ENCODE measurements around the gene ELOVL3. TPM values are rescaled to one million over a fixed set of nuclear protein-coding genes. Genes with fewer than 3 reads are reported as not detected.

The ELOVL3 gene
- total and polyA plus RNA-seq, 10 of the 15 experiments (the other 5 are each of a cell fraction or from before 2014, with no cell fraction given): 0.10 to 0.18 (median 0.11) TPM; not detected in 7

GRCh38 chr10:102237711-102238252 is 11.7 kb downstream of the ELOVL3 start:
- in situ Hi-C loops (cut with MboI): no loop called here
- Histone ChIP-seq H3K4me1 (ENCODE audit: control insufficient read depth, insufficient read depth, low read length) (no peaks in the 10 kb centered on the region; the same call in 1 of the 2 replicates), H4K20me1 (ENCODE audit: control insufficient read depth, insufficient read depth) (no peaks in the 10 kb centered on the region), H3K36me3 (ENCODE audit: control insufficient read depth in 2 of 2, insufficient read depth in 2 of 2, low read length in 1 of 2) (no peaks in the 10 kb centered on the region), H3K4me2 (ENCODE audit: control insufficient read depth, insufficient read depth) (no peak overlapping the region), H3K27me3 (replicated peaks in 1 of 2; ENCODE audit: control insufficient read depth in 2 of 2, insufficient read depth in 2 of 2, low read length in 1 of 2) (peaks cover 8 to 15% of the 10 kb centered on the region in 2 experiments), H3K9me3 (replicated peaks; ENCODE audit: control insufficient read depth, insufficient read depth, low read length) (no peaks in the 10 kb centered on the region), H3K79me2 (ENCODE audit: control insufficient read depth, insufficient read depth, low read length) (no peaks in the 10 kb centered on the region), H3K9ac (ENCODE audit: control insufficient read depth, insufficient read depth, low read length) (no peak overlapping the region), H3K27ac (ENCODE audit: control insufficient read depth, insufficient read depth) (no peak overlapping the region), H3K4me3 (no peak overlapping the region), H2AFZ (ENCODE audit: control insufficient read depth, low read depth, low read length) (no peak overlapping the region)
- ChIA-PET RAD21 (ENCODE audit: unreplicated experiment) (interaction anchor here (1.0 to 1.5 kb wide), 4 partner anchors 8 to 114 kb away, joined by 3 to 7 read pairs (median 3); no protein-coding TSS in a partner anchor), CTCF (interaction anchor here (0.6 to 15.4 kb wide), 6 partner anchors 8 to 1743 kb away, joined by 3 to 632 read pairs (median 4); no protein-coding TSS in a partner anchor), POLR2A (no interaction called here), SMC1A (ENCODE audit: uncharacterized antibody, unreplicated experiment) (interaction anchor here (1.0 to 1.7 kb wide), 2 partner anchors 68 to 113 kb away, joined by 3 read pairs; no protein-coding TSS in a partner anchor)
- TF ChIP-seq NR2F1 (conservative IDR thresholded peaks at IDR 0.05): no peak
- TF ChIP-seq SRF (IDR thresholded peaks at IDR 0.05; ENCODE audit: low read depth in 2 of 2, low read length in 2 of 2): no peak
- no peak for TF ChIP-seq ZSCAN29 (IDR thresholded peaks at IDR 0.05)
- TF ChIP-seq CEBPB (IDR thresholded peaks at IDR 0.05; ENCODE audit: borderline replicate concordance in 1 of 2, low read depth in 2 of 2, low read length in 2 of 2): no peak
- TF ChIP-seq MAX (IDR thresholded peaks at IDR 0.05; ENCODE audit: low read depth, low read length): no peak
- TF ChIP-seq MEF2A (IDR thresholded peaks at IDR 0.05; ENCODE audit: insufficient read depth, low read depth, low read length): no peak
- TF ChIP-seq RELA (IDR thresholded peaks at IDR 0.05; ENCODE audit: borderline replicate concordance, partially characterized antibody): no peak
- no peak for TF ChIP-seq RUNX3 (IDR thresholded peaks at IDR 0.05; ENCODE audit: low read length)
- TF ChIP-seq GATAD2B (conservative IDR thresholded peaks at IDR 0.05; ENCODE audit: low read depth): no peak
- TF ChIP-seq CBX3 (IDR thresholded peaks at IDR 0.05; ENCODE audit: borderline replicate concordance, low read depth): no peak
- TF ChIP-seq SREBF2 (IDR thresholded peaks at IDR 0.05; ENCODE audit: low read length): no peak
- no peak for TF ChIP-seq CBX5 (IDR thresholded peaks at IDR 0.05; ENCODE audit: low read depth)
- TF ChIP-seq TCF7 (IDR thresholded peaks at IDR 0.05; ENCODE audit: borderline replicate concordance): no peak
- no peak for TF ChIP-seq YBX1 (IDR thresholded peaks at IDR 0.05)
- ATAC-seq (no peak), FAIRE-seq (no peak), DNase-seq (ENCODE audit: low read depth, low spot score) (no peak)
- intact Hi-C loops (cut with micrococcal nuclease; ENCODE audit: unreplicated experiment): no loop called here
- 24% methylated on average over 4 of the region's 4 CpGs for WGBS (ENCODE audit: insufficient coverage, insufficient replicate concordance, low lambda C conversion rate, missing lambda C conversion rate)
- no TSS peak for BruUV-seq (replicated peaks)
